Right lobe of liver (tissue), 4 donors: ENCODE results near the gene TTLL6.

Experiments
- CTCF ChIP-seq, 4 donors: fragments of 200-600 bp in 3 of 4; fragments of 450-650 bp in 1 of 4; IDR thresholded peaks; one replicate each; pipeline versions ENCODE4 v1.5.1 to v1.8.0; 2016 to 2022; ENCODE audit warnings: antibody characterized with exemption in 4 of 4, mild to moderate bottlenecking in 2 of 4
- POLR2A ChIP-seq: fragments of 450-650 bp; IDR thresholded peaks from one replicate; pipeline ENCODE4 v1.6.1; 2017; ENCODE audit warnings: antibody characterized with exemption, mild to moderate bottlenecking
- donor health status: DM: no; HTN: no; CAD: no.
- donor health status: DM: no; HTN: no; CAD: no.
- donor health status: DM: no; HTN: yes; CAD: no.

- peak; percentile 75 to 87 (median 78) for TF ChIP-seq CTCF (IDR thresholded peaks at IDR 0.05)
- TF ChIP-seq POLR2A: no peak
Measured at GRCh38 chr17:48814504-48814903, 2.5 kb downstream of the TTLL6 start.
